GM18499 (cell line): ENCODE data around the gene TBX22.
"Not testable (repeated sequence)": the region's sequence is repeated elsewhere in the genome, so short reads cannot be mapped to it uniquely, and the experiment has no call there.

Source experiments
- ATAC-seq: cut with Tn5 transposase; IDR thresholded peaks from one replicate; pipeline ENCODE4 v1.9.1; 2021; ENCODE audit warnings: moderate number of reproducible peaks; ENCODE audit not compliant: insufficient read depth, unreplicated experiment

TBX22 gene, protein sequence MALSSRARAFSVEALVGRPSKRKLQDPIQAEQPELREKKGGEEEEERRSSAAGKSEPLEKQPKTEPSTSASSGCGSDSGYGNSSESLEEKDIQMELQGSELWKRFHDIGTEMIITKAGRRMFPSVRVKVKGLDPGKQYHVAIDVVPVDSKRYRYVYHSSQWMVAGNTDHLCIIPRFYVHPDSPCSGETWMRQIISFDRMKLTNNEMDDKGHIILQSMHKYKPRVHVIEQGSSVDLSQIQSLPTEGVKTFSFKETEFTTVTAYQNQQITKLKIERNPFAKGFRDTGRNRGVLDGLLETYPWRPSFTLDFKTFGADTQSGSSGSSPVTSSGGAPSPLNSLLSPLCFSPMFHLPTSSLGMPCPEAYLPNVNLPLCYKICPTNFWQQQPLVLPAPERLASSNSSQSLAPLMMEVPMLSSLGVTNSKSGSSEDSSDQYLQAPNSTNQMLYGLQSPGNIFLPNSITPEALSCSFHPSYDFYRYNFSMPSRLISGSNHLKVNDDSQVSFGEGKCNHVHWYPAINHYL

DNA sequence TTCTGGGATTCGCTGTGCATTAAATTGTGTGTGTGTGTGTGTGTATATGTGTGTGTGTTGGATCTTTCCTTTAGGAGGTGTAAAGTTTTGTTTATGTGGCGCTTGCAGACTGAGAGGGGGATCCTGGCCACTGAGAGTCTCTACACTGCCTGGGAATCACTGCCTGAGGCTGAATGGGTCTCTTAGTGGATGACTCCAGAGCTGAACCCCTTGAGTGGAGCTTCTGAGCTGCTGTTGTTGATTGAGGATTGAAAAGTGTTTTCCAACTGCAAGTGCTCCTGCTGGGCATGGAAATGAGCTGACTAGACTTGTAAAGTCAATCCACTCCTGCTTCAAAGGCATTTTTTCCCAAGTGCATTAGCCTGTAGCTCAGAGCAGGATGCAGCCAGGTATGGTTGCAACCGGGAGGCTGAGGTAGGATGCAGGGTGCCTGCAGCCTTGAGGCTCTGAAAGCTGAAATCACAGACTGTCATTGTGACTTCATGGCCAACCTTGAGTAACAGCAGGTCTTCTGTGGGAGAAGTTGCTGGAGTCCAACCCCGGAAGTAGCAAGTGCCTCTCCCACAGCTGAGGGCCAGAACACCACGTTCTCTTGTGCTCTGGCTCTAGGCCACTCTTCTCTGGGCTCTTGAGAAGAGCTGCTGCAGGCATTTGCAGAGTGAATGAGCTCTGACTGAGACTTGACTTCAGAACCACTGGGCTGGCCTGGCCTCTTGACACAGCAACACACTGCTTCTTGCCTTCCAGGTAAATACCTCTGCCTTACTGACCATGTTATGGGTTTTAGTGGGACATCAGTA is at the start of gene TBX22:
Gene TBX22, plus strand, starts transcription at position 613 of the 800 bp plus-strand sequence. CDS start 7,517 bp downstream, outside the sequence.
- ATAC-seq = no peak

DNA sequence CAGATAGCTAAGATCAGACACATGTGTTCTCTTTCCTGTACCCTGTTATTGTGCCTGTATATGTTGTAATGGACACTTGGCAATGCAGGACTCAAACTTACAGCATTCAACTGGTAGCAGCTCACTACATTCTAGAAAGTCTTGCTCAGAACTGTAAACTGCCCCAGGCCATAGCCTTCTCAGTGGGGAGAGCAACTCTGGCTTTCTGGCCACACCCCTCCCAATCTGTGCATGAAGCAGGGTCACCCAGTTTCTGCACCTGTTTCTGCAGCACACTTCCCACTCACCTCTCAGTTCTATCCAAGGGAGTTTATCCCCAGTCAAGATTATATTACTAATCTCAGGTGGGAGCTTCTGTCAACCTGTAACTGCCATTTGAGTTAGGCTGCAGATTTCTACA is 38.9 kb upstream of the TBX22 start:
- no peak for ATAC-seq

- ATAC-seq = no peak
These were observed 10.1 kb upstream of the TBX22 start for GRCh38 chrX:80004458-80004857.

DNA sequence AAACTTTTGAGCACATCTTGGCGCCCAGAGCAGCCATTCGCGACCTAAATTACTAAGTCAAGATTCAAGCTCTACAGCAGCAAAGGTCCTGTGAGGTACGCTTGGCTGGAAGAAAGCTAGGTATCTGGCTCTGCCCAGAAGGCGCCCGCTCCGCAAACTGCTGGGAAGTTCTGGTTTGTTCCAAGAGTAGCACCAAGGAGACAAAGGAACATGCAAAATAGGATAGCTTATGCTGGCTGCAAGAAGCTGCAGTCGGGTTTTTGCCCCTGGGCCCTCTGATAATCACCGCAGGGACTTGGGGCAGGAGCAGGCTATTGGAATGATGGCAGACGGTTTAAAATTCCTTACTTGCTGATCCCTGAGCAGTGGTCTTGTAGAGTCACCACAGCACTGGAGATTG is 3.0 kb upstream of the TBX22 start:
- ATAC-seq = no peak

GRCh38 chrX:80016182-80016581 is 1.6 kb downstream of the TBX22 start:
- ATAC-seq = no peak

GRCh38 chrX:80021621-80022020 is 7.1 kb downstream of the TBX22 start:
- ATAC-seq = no peak

DNA sequence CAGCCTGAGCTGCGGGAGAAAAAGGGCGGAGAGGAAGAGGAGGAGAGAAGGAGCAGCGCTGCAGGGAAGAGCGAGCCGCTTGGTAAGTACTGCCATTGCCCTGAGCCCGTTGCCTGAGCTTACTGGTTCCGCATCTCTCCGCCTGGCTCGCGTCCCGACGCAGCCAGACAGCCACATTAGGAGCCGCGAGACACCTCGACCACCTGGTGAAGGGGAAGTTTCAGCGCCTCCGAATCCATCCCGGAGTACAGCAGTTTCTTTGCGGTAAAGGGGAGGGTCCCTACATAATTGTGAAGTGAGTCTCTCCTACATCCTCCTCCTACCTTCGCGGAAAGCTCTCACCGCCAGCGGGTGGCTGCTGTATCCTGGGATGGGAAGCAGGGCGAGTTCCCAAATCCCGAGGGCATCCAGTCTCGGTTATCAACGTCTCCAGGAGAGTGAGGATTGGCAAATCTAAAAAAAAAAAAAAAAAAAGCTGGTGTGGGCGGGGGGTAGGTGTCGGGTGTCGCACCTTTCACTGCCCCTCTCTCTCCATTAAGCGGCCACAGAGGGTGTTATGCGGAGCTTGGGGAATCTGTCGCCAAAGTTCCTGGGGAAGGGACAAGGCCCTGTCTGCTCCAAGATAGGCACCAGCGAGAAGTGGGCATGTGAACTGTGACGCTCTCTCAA is 7.9 kb downstream of the TBX22 start:
- no peak for ATAC-seq

- ATAC-seq = no peak
These were observed 11.6 kb downstream of the TBX22 start for GRCh38 chrX:80026116-80026515.

GRCh38 chrX:80066156-80066555 is 51.6 kb downstream of the TBX22 start:
- not testable (repeated sequence) for ATAC-seq

- not testable (repeated sequence) for ATAC-seq
These were observed 61.1 kb downstream of the TBX22 start for GRCh38 chrX:80075625-80076024.
